Upper lobe of left lung (tissue), 6 donors: Measurements from ENCODE around the gene TMEM235. TPM values are rescaled to one million over a fixed set of nuclear protein-coding genes. Genes with fewer than 3 reads are reported as not detected.
"Not testable (repeated sequence)": the region's sequence is repeated elsewhere in the genome, so short reads cannot be mapped to it uniquely, and the experiment has no call there.

Experiments
- ATAC-seq, 2 donors: fragments of 200-7000 bp; cut with Tn5 transposase; one replicate each; pipeline ENCODE4 v1.9.1; 2022; ENCODE audit warnings: mild to moderate bottlenecking in 2 of 2, moderate library complexity in 2 of 2; ENCODE audit not compliant: low FRiP score in 2 of 2
- DNase-seq, 2 donors: peaks; one replicate each; pipeline ENCODE4 v3.0.0-alpha.2; 2019 to 2020
- H3K27ac ChIP-seq, 4 donors: fragments of 200-600 bp; sonication (generic); one replicate each; pipeline ENCODE4 v1.5.1; 2016 to 2019
- H3K27me3 ChIP-seq, 4 donors: fragments of 200-600 bp; sonication (generic); one replicate each; pipeline ENCODE4 v1.5.1; 2017 to 2019
- H3K36me3 ChIP-seq, 4 donors: fragments of 200-600 bp; sonication (generic); one replicate each; pipeline ENCODE4 v1.5.1; 2016 to 2019
- H3K4me1 ChIP-seq, 4 donors: fragments of 200-600 bp; sonication (generic); one replicate each; pipeline ENCODE4 v1.5.1; 2018 to 2019
- H3K4me3 ChIP-seq, 4 donors: fragments of 200-600 bp; sonication (generic); one replicate each; pipeline ENCODE4 v1.5.1; 2017 to 2019; ENCODE audit warnings: mild to moderate bottlenecking in 2 of 4, moderate library complexity in 1 of 4
- H3K9me3 ChIP-seq, 4 donors: fragments of 200-600 bp; sonication (generic); one replicate each; pipeline ENCODE4 v1.5.1; 2018 to 2019
- CTCF ChIP-seq, 6 experiments: fragments of 450-650 bp in 4 of 6; fragments of 200-600 bp in 2 of 6; sonication (generic) in 2 of 6; IDR thresholded peaks; one replicate each; pipeline ENCODE4 v1.5.1; 2016 to 2019; ENCODE audit warnings: antibody characterized with exemption in 6 of 6
- EP300 ChIP-seq, 4 donors: sonication (generic); formaldehyde crosslinking; IDR thresholded peaks; one replicate each; pipeline ENCODE4 v1.5.1; 2017; ENCODE audit warnings: antibody characterized with exemption in 4 of 4, control low read depth in 2 of 4
- POLR2A ChIP-seq, 4 donors: fragments of 450-650 bp; IDR thresholded peaks; one replicate each; pipeline ENCODE4 v1.5.1; 2016 to 2017; ENCODE audit warnings: antibody characterized with exemption in 4 of 4, mild to moderate bottlenecking in 2 of 4
- POLR2AphosphoS5 ChIP-seq, 2 donors: sonication (generic); formaldehyde crosslinking; IDR thresholded peaks; one replicate each; pipeline ENCODE4 v1.5.1; 2017; ENCODE audit warnings: antibody characterized with exemption in 2 of 2
- WGBS, 2 donors: methylation state at CpG; one replicate each; pipeline ENCODE4 v1.1.5; 2017 to 2018; 5-methylcytosine and 5-hydroxymethylcytosine counted together
- total RNA-seq, 6 donors: library from RNA; depleted of rRNA in 4 of 6; stranded (reverse); fragments of >200 nt in 4 of 6; gene quantifications; one replicate each; pipeline versions ENCODE4 v1.1.0 to v1.2.1, GENCODE V29; 2016 to 2021
- donor health status: DM: no; HTN: no; CAD: no; lungs with moderate emphysema.
- donor health status: DM: no; HTN: yes; CAD: no; lungs with severe emphysema.

The TMEM235 gene
- total RNA-seq, 6 donors from 2014 or later: not detected

DNA sequence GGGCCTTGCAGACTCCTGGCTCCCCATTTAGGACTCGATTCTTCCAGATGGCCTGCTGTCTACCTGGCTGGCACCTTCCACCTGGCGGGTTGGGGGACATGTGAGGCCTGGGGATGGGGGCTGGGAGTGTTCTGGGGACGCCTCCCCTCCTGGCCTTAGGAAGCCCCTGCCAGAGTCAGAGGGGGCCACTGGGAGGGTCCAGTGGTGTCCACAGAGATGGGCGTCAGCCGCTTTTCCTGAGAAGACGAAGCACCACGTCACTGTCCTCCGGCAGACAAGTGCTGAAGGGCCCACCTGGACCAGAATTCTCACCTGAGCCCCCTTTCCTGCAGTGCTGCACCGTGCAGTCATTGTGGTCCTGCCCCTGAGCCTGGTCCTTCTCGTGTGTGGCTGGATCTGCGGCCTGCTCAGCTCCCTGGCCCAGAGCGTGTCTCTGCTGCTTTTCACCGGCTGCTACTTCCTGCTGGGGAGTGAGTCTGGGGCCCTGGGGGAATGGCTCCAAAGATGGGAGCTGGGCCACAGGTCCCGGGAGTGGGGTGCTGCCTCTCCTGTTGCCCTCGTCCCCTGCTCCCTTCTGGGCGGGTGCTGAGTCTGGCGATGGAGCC, 2.9 kb downstream of the TMEM235 start:
- Histone ChIP-seq H3K27me3 (peaks cover 0 to 22% (median 10%) of the 10 kb centered on the region in 4 donors), H3K27ac (peak overlapping the region in 1 of 4 donors; percentile 72), H3K4me1 (peaks cover 0 to 19% (median 5%) of the 10 kb centered on the region in 4 donors), H3K4me3 (no peak overlapping the region), H3K9me3 (no peaks in the 10 kb centered on the region), H3K36me3 (no peaks in the 10 kb centered on the region)
- DNase-seq (no peak), ATAC-seq (no peak)
- TF ChIP-seq CTCF (IDR thresholded peaks at IDR 0.05): no peak
- no peak for TF ChIP-seq EP300 (IDR thresholded peaks at IDR 0.05)
- TF ChIP-seq POLR2AphosphoS5 (IDR thresholded peaks at IDR 0.05): no peak
- no peak for TF ChIP-seq POLR2A (IDR thresholded peaks at IDR 0.05)
- 86 to 93% methylated on average over 11 to 17 of the region's 17 CpGs for WGBS, 2 donors

GRCh38 chr17:78235022-78235421, 3.6 kb downstream of the TMEM235 start:
- not testable (repeated sequence) for DNase-seq

DNA sequence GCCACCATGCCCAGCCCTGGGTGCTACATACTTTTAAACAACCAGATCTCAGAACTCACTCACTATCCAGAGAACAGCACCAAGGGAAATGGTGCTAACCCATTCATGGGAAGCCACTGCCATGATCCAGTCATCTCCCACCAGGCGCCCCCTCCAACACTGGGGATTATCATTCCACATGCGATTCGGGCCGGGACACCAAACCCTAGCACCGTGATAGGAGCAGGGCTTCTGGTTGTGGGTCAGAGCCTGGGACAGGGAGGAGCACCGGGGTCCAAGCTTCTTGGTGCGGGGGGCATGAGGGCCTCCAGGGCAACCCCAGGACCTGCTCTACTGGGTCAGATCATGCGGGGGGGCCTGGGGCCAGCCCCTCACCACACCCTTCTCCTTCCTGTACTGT, 4.5 kb downstream of the TMEM235 start:
- Histone ChIP-seq H3K4me1 (peaks cover 0 to 20% (median 5%) of the 10 kb centered on the region in 4 donors), H3K27ac (no peak overlapping the region), H3K36me3 (no peaks in the 10 kb centered on the region), H3K27me3 (peaks cover 0 to 21% (median 8%) of the 10 kb centered on the region in 4 donors), H3K9me3 (no peaks in the 10 kb centered on the region), H3K4me3 (no peak overlapping the region)
- WGBS, 2 donors: 90% methylated on average over 8 of the region's 8 CpGs; no CpG with 5 or more reads in 1 of the 2 donors
- DNase-seq (no peak), ATAC-seq (no peak)
- no peak for TF ChIP-seq EP300 (IDR thresholded peaks at IDR 0.05)
- TF ChIP-seq POLR2A (IDR thresholded peaks at IDR 0.05): no peak
- no peak for TF ChIP-seq POLR2AphosphoS5 (IDR thresholded peaks at IDR 0.05)
- no peak for TF ChIP-seq CTCF (IDR thresholded peaks at IDR 0.05)

More at GRCh38 chr17:78235022-78235421, 3.6 kb downstream of the TMEM235 start:
- Histone ChIP-seq H3K4me1 (peaks cover 0 to 20% (median 5%) of the 10 kb centered on the region in 4 donors), H3K27ac (peak overlapping the region in 1 of 4 donors; percentile 72), H3K27me3 (peaks cover 0 to 22% (median 10%) of the 10 kb centered on the region in 4 donors)
- H3K4me3 ChIP-seq, H3K9me3 ChIP-seq, H3K36me3 ChIP-seq, ATAC-seq: not testable (repeated sequence)
- TF ChIP-seq POLR2AphosphoS5 (IDR thresholded peaks at IDR 0.05): peak in 1 of 2 donors; percentile 7
- 80 to 81% methylated on average over 6 of the region's 6 CpGs for WGBS, 2 donors

DNA sequence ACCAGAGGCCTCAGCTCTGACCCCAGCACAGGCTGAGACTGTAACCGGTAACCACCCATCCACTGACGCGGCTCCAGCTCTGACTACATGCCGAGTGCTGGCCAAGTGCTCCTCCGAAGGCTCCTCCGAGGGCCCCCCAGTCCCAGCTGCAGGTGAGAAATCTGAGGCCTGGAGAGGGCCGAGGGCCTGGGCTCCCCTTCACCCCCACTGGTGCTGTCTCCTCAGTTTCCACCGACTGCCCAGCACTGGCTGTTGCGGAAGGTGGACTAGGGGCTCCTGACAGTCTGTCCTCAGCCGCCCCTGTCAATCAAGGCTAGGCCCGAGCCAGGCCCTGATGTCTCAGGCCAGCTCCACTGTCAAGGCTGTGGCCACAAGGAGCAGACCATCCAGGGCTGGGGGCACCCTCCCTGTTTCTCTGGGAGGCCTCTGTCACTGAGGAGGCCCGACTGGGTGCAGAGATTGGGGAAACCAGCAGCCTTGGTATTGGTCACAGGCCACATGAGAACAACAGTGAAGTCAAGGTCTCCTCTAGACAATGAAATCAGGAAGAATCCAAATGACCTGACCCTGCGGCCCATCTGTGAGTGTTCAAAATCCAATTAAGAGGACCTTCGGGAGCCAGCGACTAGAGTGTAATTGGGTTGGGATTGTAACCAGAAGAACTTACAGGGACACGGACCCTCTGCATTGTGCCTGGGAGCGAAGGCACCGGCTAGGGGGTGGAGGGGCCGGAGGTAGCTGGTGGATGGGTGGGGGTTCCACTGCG, 5.1 kb downstream of the TMEM235 start:
- no peaks in the 10 kb centered on the region for H3K9me3 ChIP-seq
- H3K36me3 ChIP-seq: no peaks in the 10 kb centered on the region
- no peak for TF ChIP-seq CTCF (IDR thresholded peaks at IDR 0.05)
- TF ChIP-seq POLR2A (IDR thresholded peaks at IDR 0.05): no peak
- no peak for TF ChIP-seq POLR2AphosphoS5 (IDR thresholded peaks at IDR 0.05)
- TF ChIP-seq EP300 (IDR thresholded peaks at IDR 0.05): no peak
- H3K4me1 ChIP-seq: peaks cover 0 to 18% (median 4%) of the 10 kb centered on the region in 4 donors
- DNase-seq: no peak
- 92 to 94% methylated on average over 12 to 20 of the region's 20 CpGs for WGBS, 2 donors
- H3K4me3 ChIP-seq: no peak overlapping the region
- no peak overlapping the region for H3K27ac ChIP-seq
- no peak for ATAC-seq
- H3K27me3 ChIP-seq: peaks cover 0 to 14% (median 5%) of the 10 kb centered on the region in 4 donors

DNA sequence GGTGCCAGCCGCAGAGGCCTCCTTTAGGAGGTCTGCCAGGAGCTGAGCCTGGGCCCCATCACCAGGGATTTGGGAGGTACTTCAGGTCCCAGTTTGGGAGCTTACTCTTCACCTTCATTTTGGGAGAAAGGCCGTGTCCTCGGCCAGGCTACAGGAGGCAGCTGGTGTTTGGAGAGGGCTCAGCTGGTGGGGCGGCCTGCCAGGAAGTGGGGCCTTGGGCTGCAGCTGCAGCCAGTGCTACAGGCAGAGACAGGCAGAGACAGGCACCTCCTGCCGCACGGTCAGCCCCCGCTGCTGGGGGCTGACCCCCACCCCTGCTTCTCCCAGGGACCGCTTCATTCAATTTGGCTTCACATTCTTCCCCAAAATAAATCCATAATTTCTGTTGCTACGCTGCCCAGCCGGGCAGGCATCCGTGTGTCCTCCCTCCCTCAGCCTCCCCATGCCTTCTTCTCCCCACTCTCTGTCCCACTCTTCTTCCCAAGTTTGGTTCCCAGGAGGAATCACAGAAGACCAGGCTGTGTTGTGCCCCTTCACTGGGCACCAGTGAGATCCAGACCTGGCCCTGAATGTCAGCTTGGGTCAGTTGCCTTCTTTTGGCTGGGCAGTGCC, 6.1 kb downstream of the TMEM235 start:
- H3K27ac ChIP-seq: no peak overlapping the region
- H3K36me3 ChIP-seq: no peaks in the 10 kb centered on the region
- peaks cover 0 to 5% (median under 1%) of the 10 kb centered on the region in 4 donors for H3K27me3 ChIP-seq
- no peak overlapping the region for H3K4me3 ChIP-seq
- H3K4me1 ChIP-seq: peaks cover 0 to 8% (median 0%) of the 10 kb centered on the region in 4 donors
- 79 to 81% methylated on average over 6 to 11 of the region's 11 CpGs for WGBS, 2 donors
- DNase-seq (no peak), ATAC-seq (no peak)
- TF ChIP-seq CTCF (IDR thresholded peaks at IDR 0.05) (no peak), POLR2A (IDR thresholded peaks at IDR 0.05) (no peak), EP300 (IDR thresholded peaks at IDR 0.05) (no peak), POLR2AphosphoS5 (IDR thresholded peaks at IDR 0.05) (no peak)
- no peaks in the 10 kb centered on the region for H3K9me3 ChIP-seq
